HepG2 (cell line): ENCODE data around the gene OSCP1. TPM values are rescaled to one million over a fixed set of nuclear protein-coding genes. Genes with fewer than 3 reads are reported as not detected.

Source experiments
- FOXJ3 ChIP-seq: sonication (generic); formaldehyde crosslinking; IDR thresholded peaks from 2 replicates; pipeline ENCODE4 v1.4.0; 2020; ENCODE audit warnings: missing genetic modification reagents, mild to moderate bottlenecking, borderline replicate concordance
- GATA4 ChIP-seq: sonication (generic); IDR thresholded peaks from 2 replicates; pipeline ENCODE4 v1.6.1; 2016; ENCODE audit warnings: antibody characterized with exemption, low read depth, borderline replicate concordance
- HNRNPLL ChIP-seq: fragments of 200-400 bp; formaldehyde crosslinking; IDR thresholded peaks from 2 replicates; pipeline ENCODE4 v1.6.1; 2017; ENCODE audit warnings: mild to moderate bottlenecking, low read depth, low read length; ENCODE audit not compliant: poor library complexity, severe bottlenecking
- PRMT3 ChIP-seq: sonication (generic); formaldehyde crosslinking; IDR thresholded peaks from 2 replicates; pipeline ENCODE4 v1.8.1; 2022; ENCODE audit warnings: low read depth, mild to moderate bottlenecking, moderate library complexity, missing genetic modification reagents, borderline replicate concordance
- REPIN1 ChIP-seq: sonication (generic); formaldehyde crosslinking; IDR thresholded peaks from 2 replicates; pipeline ENCODE4 v1.8.0; 2022; ENCODE audit warnings: missing genetic modification reagents, low read depth, mild to moderate bottlenecking, borderline replicate concordance
- REXO4 ChIP-seq: sonication (generic); formaldehyde crosslinking; IDR thresholded peaks from 2 replicates; pipeline ENCODE4 v1.8.0; 2022; ENCODE audit warnings: missing genetic modification reagents, mild to moderate bottlenecking, borderline replicate concordance
- SNRNP70 ChIP-seq: fragments of 200-400 bp; formaldehyde crosslinking; IDR thresholded peaks from 2 replicates; pipeline ENCODE4 v1.6.1; 2017; ENCODE audit warnings: mild to moderate bottlenecking, low read depth, low read length, moderate library complexity
- TFAP4 ChIP-seq: sonication (generic); IDR thresholded peaks from 2 replicates; pipeline ENCODE4 v1.6.1; 2016; ENCODE audit warnings: low read depth, borderline replicate concordance
- ZBTB33 ChIP-seq: sonication (generic); formaldehyde crosslinking; IDR thresholded peaks from 2 replicates; pipeline ENCODE4 v1.4.0; 2020; ENCODE audit warnings: missing genetic modification reagents
- ZBTB7A ChIP-seq: sonication (generic); formaldehyde crosslinking; IDR thresholded peaks from 2 replicates; pipeline ENCODE4 v1.8.0; 2022; ENCODE audit warnings: mild to moderate bottlenecking, missing genetic modification reagents
- ZNF207 ChIP-seq: fragments of 450-650 bp; IDR thresholded peaks from 2 replicates; pipeline ENCODE4 v1.6.1; 2016; ENCODE audit warnings: antibody characterized with exemption, borderline replicate concordance
- ZNF30 ChIP-seq: sonication (generic); formaldehyde crosslinking; IDR thresholded peaks from 2 replicates; pipeline ENCODE4 v1.5.0; 2020; ENCODE audit warnings: mild to moderate bottlenecking, missing genetic modification reagents
- ZNF383 ChIP-seq: sonication (generic); formaldehyde crosslinking; IDR thresholded peaks from 2 replicates; pipeline ENCODE4 v1.4.0; 2020; ENCODE audit warnings: missing genetic modification reagents, mild to moderate bottlenecking, borderline replicate concordance
- ZNF451 ChIP-seq: sonication (generic); formaldehyde crosslinking; IDR thresholded peaks from 2 replicates; pipeline ENCODE4 v1.5.0; 2020; ENCODE audit warnings: mild to moderate bottlenecking, missing genetic modification reagents
- ZNF484 ChIP-seq: sonication (generic); formaldehyde crosslinking; IDR thresholded peaks from 2 replicates; pipeline ENCODE4 v1.5.1; 2020; ENCODE audit warnings: mild to moderate bottlenecking, low read depth, missing genetic modification reagents, borderline replicate concordance
- ZNF501 ChIP-seq: sonication (generic); formaldehyde crosslinking; IDR thresholded peaks from 2 replicates; pipeline ENCODE4 v1.5.1; 2020; ENCODE audit warnings: mild to moderate bottlenecking, moderate library complexity, missing genetic modification reagents
- ZNF510 ChIP-seq: sonication (generic); formaldehyde crosslinking; IDR thresholded peaks from 2 replicates; pipeline ENCODE4 v1.4.0; 2020; ENCODE audit warnings: low read depth, mild to moderate bottlenecking, missing genetic modification reagents
- ZNF629 ChIP-seq: sonication (generic); formaldehyde crosslinking; conservative IDR thresholded peaks from 2 replicates; pipeline ENCODE4 v1.5.0; 2020; ENCODE audit warnings: missing genetic modification reagents
- ZNF780A ChIP-seq: sonication (generic); formaldehyde crosslinking; IDR thresholded peaks from 2 replicates; pipeline ENCODE4 v1.8.0; 2022; ENCODE audit warnings: mild to moderate bottlenecking, missing genetic modification reagents, moderate library complexity
- ZNF83 ChIP-seq: sonication (generic); formaldehyde crosslinking; IDR thresholded peaks from 2 replicates; pipeline ENCODE4 v1.4.0; 2020; ENCODE audit warnings: missing genetic modification reagents, mild to moderate bottlenecking, borderline replicate concordance
- polyA plus RNA-seq, 8 experiments: library from polyadenylated mRNA; depleted of rRNA in 3 of 8; stranded (reverse) in 7 of 8; unstranded in 1 of 8; fragments of >200 nt; fragmentation: Illumina TruSeq in 4 of 8; extraction: Trizol in 4 of 8; gene quantifications; 2 replicates each; pipeline versions ENCODE4 v1.2.1 to v1.2.3, GENCODE V29; 2011 to 2016; ENCODE audit warnings: low read depth in 4 of 8, missing spikeins in 1 of 8, mixed read lengths in 1 of 8; ENCODE audit not compliant: insufficient read depth in 1 of 8
- total RNA-seq, 5 experiments: library from RNA; depleted of rRNA; stranded (reverse); fragments of >200 nt; fragmentation: Illumina TruSeq; extraction: Trizol; gene quantifications; 2 replicates each; pipeline ENCODE4 v1.2.3, GENCODE V29; 2016; ENCODE audit warnings: low read depth in 1 of 5
- TF ChIP-seq, protein P1 (sequence below): sonication (generic); formaldehyde crosslinking; IDR thresholded peaks from 2 replicates; pipeline ENCODE4 v1.5.0; 2020; ENCODE audit warnings: mild to moderate bottlenecking, missing genetic modification reagents
- TF ChIP-seq, protein P2 (sequence below): sonication (generic); formaldehyde crosslinking; IDR thresholded peaks from 2 replicates; pipeline ENCODE4 v1.4.0; 2020; ENCODE audit warnings: missing genetic modification reagents

Gene OSCP1
- total and polyA plus RNA-seq, 2 of the 13 experiments (the other 11 are each of a cell fraction or from before 2014, with no cell fraction given): 0.60 to 0.84 TPM

DNA sequence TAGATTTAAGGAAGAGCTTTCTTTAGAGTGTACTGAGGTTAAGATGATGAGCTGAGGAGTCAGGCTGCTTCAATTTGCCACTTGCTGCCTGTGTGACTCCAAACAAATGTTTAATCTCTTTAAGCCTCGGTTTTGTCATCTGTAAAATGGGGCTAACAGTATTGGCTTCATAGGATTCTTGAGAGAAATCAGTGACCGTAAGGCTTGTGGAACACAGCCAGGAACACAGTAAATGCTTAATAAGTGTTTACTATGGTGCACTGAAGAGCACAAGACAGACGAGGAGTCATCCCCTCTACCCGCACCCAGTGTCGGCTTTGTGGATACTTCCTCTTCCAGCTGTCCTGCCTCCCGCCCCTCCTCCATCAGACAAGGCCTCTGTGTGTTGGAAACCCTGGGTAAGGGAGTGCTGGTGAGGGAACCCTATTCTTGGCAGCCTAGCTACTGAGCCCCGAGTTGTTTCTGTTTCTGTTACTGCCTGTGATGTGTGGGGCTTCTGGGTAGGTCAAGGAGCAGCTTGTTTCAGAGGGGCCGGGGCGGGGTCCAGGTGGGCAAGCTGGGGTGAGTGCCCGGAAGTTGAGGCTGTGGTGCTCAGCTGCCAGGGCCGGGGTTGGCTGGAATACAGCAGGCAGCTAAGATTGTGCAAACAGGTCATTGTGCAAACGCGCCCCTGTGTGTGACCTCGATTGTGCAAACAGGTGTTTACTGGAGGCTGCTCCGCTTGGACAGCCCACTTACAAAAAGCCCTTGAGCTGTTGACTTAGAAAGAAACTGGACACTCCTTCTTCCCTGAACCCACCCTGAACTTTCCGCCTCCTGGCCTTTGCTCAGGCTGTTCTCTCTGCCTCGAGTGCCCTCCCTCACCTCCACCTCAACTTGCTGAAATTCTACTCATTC, 36.4 kb upstream of the OSCP1 start (continued):
- no peak for TF ChIP-seq REXO4 (CRISPR knock-in tag)
- TF ChIP-seq ZNF780A (CRISPR knock-in tag): no peak
- TF ChIP-seq ZNF510 (CRISPR knock-in tag): 0 out of 2 replicates have a peak, but pooled peaks have one; percentile 84
- TF ChIP-seq SNRNP70: no peak
- peak; percentile 40 for TF ChIP-seq HNRNPLL
- TF ChIP-seq ZBTB7A (CRISPR knock-in tag): peak; percentile 89
- peak; percentile 99 for TF ChIP-seq ZNF629 (CRISPR knock-in tag)
- TF ChIP-seq, protein P1, sequence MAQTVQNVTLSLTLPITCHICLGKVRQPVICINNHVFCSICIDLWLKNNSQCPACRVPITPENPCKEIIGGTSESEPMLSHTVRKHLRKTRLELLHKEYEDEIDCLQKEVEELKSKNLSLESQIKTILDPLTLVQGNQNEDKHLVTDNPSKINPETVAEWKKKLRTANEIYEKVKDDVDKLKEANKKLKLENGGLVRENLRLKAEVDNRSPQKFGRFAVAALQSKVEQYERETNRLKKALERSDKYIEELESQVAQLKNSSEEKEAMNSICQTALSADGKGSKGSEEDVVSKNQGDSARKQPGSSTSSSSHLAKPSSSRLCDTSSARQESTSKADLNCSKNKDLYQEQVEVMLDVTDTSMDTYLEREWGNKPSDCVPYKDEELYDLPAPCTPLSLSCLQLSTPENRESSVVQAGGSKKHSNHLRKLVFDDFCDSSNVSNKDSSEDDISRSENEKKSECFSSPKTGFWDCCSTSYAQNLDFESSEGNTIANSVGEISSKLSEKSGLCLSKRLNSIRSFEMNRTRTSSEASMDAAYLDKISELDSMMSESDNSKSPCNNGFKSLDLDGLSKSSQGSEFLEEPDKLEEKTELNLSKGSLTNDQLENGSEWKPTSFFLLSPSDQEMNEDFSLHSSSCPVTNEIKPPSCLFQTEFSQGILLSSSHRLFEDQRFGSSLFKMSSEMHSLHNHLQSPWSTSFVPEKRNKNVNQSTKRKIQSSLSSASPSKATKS: no peak
- no peak for TF ChIP-seq ZNF207
- TF ChIP-seq ZNF383 (CRISPR knock-in tag): no peak
- TF ChIP-seq, protein P2, sequence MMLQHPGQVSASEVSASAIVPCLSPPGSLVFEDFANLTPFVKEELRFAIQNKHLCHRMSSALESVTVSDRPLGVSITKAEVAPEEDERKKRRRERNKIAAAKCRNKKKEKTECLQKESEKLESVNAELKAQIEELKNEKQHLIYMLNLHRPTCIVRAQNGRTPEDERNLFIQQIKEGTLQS (CRISPR knock-in tag): peak; percentile 76
- TF ChIP-seq FOXJ3 (CRISPR knock-in tag): peak; percentile 100
- peak; percentile 86 for TF ChIP-seq ZBTB33 (CRISPR knock-in tag)
- peak; percentile 66; the same call in 1 of the 2 replicates for TF ChIP-seq ZNF501 (CRISPR knock-in tag)
- peak; percentile 86; the same call in 1 of the 2 replicates for TF ChIP-seq PRMT3 (CRISPR knock-in tag)
- TF ChIP-seq GATA4: peak; percentile 77; the same call in 1 of the 2 replicates
- no peak for TF ChIP-seq ZNF30 (CRISPR knock-in tag)
- TF ChIP-seq ZNF83 (CRISPR knock-in tag): no peak
- no peak for TF ChIP-seq ZNF484 (CRISPR knock-in tag)
- TF ChIP-seq TFAP4: peak; percentile 98
- 0 out of 2 replicates have a peak, but pooled peaks have one; percentile 63 for TF ChIP-seq ZNF451 (CRISPR knock-in tag)
- TF ChIP-seq REPIN1 (CRISPR knock-in tag): no peak
